Hepatocyte (in vitro differentiated cells): Measurements from ENCODE around the gene FBH1.

Experiments
- CTCF ChIP-seq: fragments of 200-600 bp; sonication (generic); IDR thresholded peaks from 2 replicates; pipeline ENCODE4 v1.5.1; 2016; ENCODE audit warnings: antibody characterized with exemption, mild to moderate bottlenecking; ENCODE audit not compliant: poor library complexity
- EZH2 ChIP-seq: fragments of 200-600 bp; sonication (generic); IDR thresholded peaks from 2 replicates; pipeline ENCODE4 v1.6.1; 2016; ENCODE audit warnings: antibody characterized with exemption, mild to moderate bottlenecking, borderline replicate concordance
- EZH2phosphoT487 ChIP-seq: fragments of 200-600 bp; sonication (generic); IDR thresholded peaks from one replicate; pipeline ENCODE4 v1.6.1; 2018; ENCODE audit warnings: antibody characterized with exemption, mild to moderate bottlenecking, low read depth, moderate library complexity; ENCODE audit not compliant: unreplicated experiment, severe bottlenecking

- no peak for TF ChIP-seq CTCF
- TF ChIP-seq EZH2 = no peak
- TF ChIP-seq EZH2phosphoT487 = no peak
These were observed 37.3 kb downstream of the FBH1 start for GRCh38 chr10:5927306-5927705.
